ENCODE results near the gene NBDY.
"Not testable (repeated sequence)": the region's sequence is repeated elsewhere in the genome, so short reads cannot be mapped to it uniquely, and the experiment has no call there.

Gene NBDY

DNA sequence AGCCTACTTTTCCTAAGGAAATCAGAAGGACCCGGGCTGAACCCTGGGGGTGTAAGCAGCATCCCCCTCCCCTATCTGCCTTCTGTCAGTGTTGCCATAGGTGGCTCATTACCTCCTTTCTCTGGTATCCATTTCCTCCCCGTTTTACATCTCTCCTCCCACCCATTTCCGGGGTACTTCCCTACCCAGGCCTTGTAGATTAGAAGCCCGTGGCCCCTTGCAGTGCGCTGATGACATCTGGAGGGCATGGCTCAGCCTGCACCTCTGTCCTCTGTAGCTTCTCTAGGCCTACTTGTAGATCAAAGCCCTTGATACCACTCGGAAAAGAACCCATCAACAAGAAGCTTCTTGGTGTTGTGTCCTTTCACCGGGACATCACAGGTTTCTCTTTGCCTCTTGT lies 71.8 kb downstream of the NBDY start:
- peak in 1 of 2 experiments; percentile 20 for DNase-seq (ENCODE audit: low read depth in 2 of 2)

DNA sequence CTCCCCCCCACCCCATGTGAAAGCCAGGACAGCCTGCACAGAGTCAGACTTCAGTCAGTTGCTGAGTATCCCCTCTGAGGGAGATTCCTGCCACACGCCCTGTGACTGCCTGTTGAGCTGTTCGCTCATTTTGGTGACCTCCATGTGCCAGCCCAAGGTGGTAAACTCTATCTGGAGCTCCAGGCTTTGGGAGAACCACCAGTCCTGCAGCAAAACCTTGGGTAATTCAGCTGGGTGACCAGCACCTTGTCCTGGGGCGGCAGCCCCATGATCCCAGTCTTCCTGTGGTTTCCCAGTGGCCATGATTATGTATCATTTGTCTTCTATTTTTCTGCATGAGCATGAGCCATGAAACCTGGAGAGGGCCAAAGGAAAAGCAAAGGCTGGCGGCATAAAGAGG lies 73.4 kb downstream of the NBDY start:
- DNase-seq (ENCODE audit: low read depth in 2 of 2): no peak

DNA sequence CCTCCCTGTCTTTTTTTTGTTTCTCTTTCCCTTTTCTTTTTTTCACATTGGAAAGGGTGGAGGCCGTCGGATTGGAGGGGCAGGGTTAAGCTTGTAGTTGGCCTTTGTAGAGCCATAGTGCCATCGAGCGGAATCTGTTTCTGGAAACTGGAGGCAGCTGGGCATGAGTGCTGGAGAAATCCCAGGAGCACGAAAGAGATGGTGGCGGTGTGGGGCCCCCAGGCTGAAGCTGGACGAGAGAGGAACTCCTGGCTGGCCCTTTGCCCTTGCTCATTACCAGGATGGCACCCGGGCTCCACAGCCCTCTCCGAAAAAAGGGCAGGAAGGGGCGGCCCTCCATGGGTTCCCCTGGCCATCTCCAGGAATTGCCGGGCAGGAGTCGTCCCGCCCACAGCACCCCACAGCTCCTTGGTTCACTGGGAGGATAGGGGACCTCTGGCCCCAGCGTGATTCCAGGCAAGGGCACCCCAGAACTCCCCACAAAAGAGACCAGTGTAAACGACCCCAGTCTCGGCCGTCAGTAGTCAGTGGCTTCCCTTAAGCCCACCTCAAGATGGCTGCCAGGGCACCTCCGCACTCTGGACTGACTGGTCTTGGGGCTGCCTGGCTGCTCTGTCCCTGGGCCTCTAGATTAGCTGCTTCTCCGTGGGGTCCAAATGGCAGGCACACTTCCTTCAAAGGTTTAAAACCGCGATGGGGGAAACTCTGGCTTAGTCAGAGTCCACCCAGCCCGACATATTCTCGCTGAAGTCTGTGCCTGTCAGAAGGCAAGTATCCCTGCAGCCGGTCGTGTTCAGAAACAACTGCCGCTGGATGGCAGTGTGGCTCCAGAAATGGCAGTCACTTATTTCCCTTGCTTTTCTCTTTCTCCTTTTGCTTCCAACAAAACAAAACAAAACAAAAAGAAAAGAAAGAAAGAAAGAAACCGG lies 74.1 kb downstream of the NBDY start:
- peak in 1 of 2 experiments; percentile 17 for DNase-seq (ENCODE audit: low read depth in 2 of 2)

DNA sequence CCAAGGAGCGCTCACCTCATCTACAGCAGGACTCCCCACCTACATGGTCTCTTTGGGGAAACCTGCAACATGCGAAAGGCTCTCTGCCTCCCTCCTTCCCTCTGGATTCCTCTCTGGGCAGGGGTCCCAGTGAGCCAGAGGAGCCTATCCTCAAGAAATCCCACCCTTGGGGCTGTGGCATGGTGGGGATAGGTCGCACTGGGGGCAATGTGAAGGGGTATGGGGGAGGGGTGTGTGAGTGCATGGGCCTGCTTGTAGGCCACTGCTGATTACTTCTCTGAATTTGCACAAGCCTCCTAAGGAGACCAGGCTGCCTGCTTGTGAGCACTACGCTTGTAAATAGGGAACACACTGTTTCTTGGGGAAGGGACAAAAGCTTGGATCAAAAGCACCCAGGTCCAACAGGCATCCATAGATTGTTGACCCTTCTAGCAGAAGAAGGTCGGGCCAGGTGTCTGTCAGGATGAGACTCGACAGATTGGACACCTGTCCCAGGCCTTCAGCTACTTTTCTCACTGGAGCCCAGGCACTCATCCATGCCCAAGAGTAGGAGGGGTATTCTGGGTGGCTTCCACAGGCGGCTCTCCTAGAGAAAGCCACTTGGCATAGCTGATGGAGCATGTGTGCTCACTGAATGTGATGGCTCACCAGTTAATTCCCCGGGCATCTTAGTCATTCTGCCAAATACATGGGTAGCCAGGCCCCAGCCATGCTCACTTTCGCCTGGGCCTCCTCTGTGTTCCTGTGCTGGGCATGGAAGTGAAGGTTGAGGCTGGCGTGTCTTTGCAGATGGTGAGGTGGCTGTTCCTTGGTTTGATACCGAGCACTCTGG lies 75.0 kb downstream of the NBDY start:
- no peak for DNase-seq (ENCODE audit: low read depth in 2 of 2)

GRCh38 chrX:56804867-56805266 lies 75.8 kb downstream of the NBDY start:
- no peak for DNase-seq (ENCODE audit: low read depth in 2 of 2)

GRCh38 chrX:56805399-56805798 lies 76.4 kb downstream of the NBDY start:
- no peak for DNase-seq (ENCODE audit: low read depth in 2 of 2)

GRCh38 chrX:56806176-56806575 lies 77.1 kb downstream of the NBDY start:
- DNase-seq (ENCODE audit: low read depth in 2 of 2): not testable (repeated sequence)

- DNase-seq (ENCODE audit: low read depth in 2 of 2): no peak
Observed at GRCh38 chrX:56811599-56811998, 82.6 kb downstream of the NBDY start.

DNA sequence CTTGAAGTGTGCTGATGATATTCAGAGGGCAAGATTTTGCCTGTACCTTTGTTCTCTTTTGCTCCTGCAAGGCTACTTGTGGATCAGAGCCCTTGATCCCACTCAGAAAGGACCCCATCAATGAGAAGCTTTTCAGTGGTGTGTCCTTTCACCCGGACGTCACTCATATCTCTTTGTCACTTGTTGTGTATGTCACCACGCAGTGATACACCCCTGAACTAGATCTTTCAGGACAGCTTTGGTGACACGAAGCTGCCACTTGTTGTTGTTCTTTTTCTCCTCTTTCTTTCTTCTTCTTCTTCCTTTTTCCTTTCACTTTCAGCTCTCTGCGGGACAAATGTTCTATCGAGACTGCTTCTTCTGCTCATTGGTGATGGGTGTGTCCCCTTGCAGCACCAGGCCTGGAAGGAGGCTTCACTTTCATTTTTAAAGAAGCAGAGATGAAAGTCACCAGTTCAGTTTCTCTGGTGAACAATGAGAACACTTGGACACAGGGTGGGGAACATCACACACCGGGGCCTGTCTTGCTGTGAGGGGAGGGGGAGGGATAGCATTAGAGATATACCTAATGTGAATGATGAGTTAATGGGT lies 83.6 kb downstream of the NBDY start:
- DNase-seq (ENCODE audit: low read depth in 2 of 2): peak in 1 of 2 experiments; percentile 7

- peak in 1 of 2 experiments; percentile 6 for DNase-seq (ENCODE audit: low read depth in 2 of 2)
Observed at GRCh38 chrX:56813318-56813837, 84.3 kb downstream of the NBDY start.

DNA sequence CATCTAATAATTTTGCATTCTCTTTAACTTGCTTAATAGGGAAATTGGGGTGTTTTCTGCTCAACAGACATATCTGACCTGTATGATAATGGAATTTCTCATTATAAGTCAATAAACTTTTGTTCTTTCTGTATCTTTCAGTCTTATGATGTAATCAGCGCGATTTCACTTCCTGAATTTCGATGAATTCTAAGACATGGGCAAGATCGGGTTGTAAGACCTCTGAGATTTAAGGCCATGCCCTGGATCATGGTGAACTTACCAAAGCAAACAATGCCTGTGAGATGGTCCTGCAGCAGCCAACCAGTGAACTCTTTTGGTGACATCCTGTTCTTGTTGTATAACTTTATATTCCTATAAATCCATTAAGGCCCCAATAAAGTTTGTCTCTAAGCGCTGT lies 88.1 kb downstream of the NBDY start:
- DNase-seq (ENCODE audit: low read depth in 2 of 2): no peak

- DNase-seq (ENCODE audit: low read depth in 2 of 2): no peak
Observed at GRCh38 chrX:56826020-56826419, 97.0 kb downstream of the NBDY start.

GRCh38 chrX:56833626-56834025 lies 104.6 kb downstream of the NBDY start:
- DNase-seq (ENCODE audit: low read depth in 2 of 2): no peak

GRCh38 chrX:56853436-56853835 lies 124.4 kb downstream of the NBDY start:
- no peak for DNase-seq (ENCODE audit: low read depth in 2 of 2)

DNA sequence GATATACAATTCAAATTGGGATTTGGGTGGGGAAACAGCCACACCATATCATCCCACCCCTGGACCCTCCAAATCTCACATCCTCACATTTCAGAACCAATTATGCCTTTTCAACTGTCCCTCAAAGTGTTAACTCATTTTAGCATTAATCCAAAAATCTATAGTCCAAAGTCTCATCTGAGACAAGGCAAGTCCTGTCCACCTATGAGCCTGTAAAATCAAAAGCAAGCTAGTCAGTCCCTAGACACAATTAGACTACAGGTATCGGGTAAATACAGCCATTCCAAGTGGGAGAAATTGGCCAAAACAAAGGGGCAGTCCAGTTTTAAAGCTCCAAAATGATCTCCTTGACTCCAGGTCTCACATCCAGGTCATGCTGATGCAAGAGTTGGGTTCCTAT lies 128.0 kb downstream of the NBDY start:
- no peak for DNase-seq (ENCODE audit: low read depth in 2 of 2)

GRCh38 chrX:56860888-56861287 lies 131.8 kb downstream of the NBDY start:
- no peak for DNase-seq (ENCODE audit: low read depth in 2 of 2)

Measured in stimulated activated CD4-positive, alpha-beta T cell treated with anti-CD3 and anti-CD28 coated beads, Interleukin-12 subunit alpha, Interleukin-12 subunit beta, amount 100 ng/mL, for 24 hours (primary cell).